Stimulated activated CD4-positive, alpha-beta T cell treated with anti-CD3 and anti-CD28 coated beads, Interleukin-2, amount 100 ng/mL, for 24 hours (primary cell): ENCODE data around the gene DUS2.
"Not testable (repeated sequence)": the region's sequence is repeated elsewhere in the genome, so short reads cannot be mapped to it uniquely, and the experiment has no call there.

Experiments used
- DNase-seq, 2 donors: peaks; one replicate each; pipeline ENCODE4 v3.0.0-alpha.2; 2020

Gene DUS2

GRCh38 chr16:68022728-68023537 lies at the start of gene DUS2, which contains the start of gene DDX28:
Gene DUS2 (plus strand): TSS chr16:68023284. CDS start chr16:68038024, 14,740 bp downstream.
Gene DDX28 (minus strand): TSS chr16:68023232. CDS start chr16:68023202, 30 bp downstream.
- peak; percentile 93 to 96 for DNase-seq

GRCh38 chr16:67975321-67976105 lies 47.6 kb upstream of the DUS2 start:
- DNase-seq: no peak

GRCh38 chr16:67976205-67976604 lies 46.9 kb upstream of the DUS2 start:
- DNase-seq: no peak

GRCh38 chr16:67977005-67977404 lies 46.1 kb upstream of the DUS2 start:
- DNase-seq: no peak

- no peak for DNase-seq
These were observed 45.4 kb upstream of the DUS2 start for GRCh38 chr16:67977469-67978227.

- no peak for DNase-seq
These were observed 43.0 kb upstream of the DUS2 start, which contains the start of gene DPEP3 for GRCh38 chr16:67979955-67980678. Gene DPEP3 (minus strand): TSS chr16:67980499. CDS start chr16:67980380, 119 bp downstream.

- no peak for DNase-seq
These were observed 40.9 kb upstream of the DUS2 start for GRCh38 chr16:67982011-67982696.

- DNase-seq: no peak
These were observed 36.1 kb upstream of the DUS2 start for GRCh38 chr16:67986949-67987348.

- no peak for DNase-seq
These were observed 35.5 kb upstream of the DUS2 start for GRCh38 chr16:67987460-67988160.

GRCh38 chr16:67988675-67989074 lies 34.4 kb upstream of the DUS2 start:
- no peak for DNase-seq

GRCh38 chr16:67989322-67990017 lies 33.6 kb upstream of the DUS2 start:
- DNase-seq: no peak

GRCh38 chr16:67990018-67990386 lies 33.1 kb upstream of the DUS2 start:
- DNase-seq: no peak

GRCh38 chr16:67992661-67993206 lies 30.4 kb upstream of the DUS2 start:
- no peak for DNase-seq

- DNase-seq: peak; percentile 85 to 89
These were observed 29.7 kb upstream of the DUS2 start for GRCh38 chr16:67993207-67994039.

- not testable (repeated sequence) for DNase-seq
These were observed 29.1 kb upstream of the DUS2 start for GRCh38 chr16:67994040-67994408.

- DNase-seq: peak in 1 of 2 donors; percentile 39
These were observed 27.7 kb upstream of the DUS2 start for GRCh38 chr16:67995423-67995822.

GRCh38 chr16:67996666-67997065 lies 26.4 kb upstream of the DUS2 start:
- no peak for DNase-seq

GRCh38 chr16:67998231-67998778 lies 24.8 kb upstream of the DUS2 start:
- DNase-seq: not testable (repeated sequence)
